T-helper 9 cell (primary cell): Measurements from ENCODE around the gene PTPRT.
"Not testable (repeated sequence)": the region's sequence is repeated elsewhere in the genome, so short reads cannot be mapped to it uniquely, and the experiment has no call there.

Experiments
- DNase-seq: peaks from one replicate; pipeline ENCODE4 v3.0.0-alpha.2; 2020

The PTPRT gene

DNA sequence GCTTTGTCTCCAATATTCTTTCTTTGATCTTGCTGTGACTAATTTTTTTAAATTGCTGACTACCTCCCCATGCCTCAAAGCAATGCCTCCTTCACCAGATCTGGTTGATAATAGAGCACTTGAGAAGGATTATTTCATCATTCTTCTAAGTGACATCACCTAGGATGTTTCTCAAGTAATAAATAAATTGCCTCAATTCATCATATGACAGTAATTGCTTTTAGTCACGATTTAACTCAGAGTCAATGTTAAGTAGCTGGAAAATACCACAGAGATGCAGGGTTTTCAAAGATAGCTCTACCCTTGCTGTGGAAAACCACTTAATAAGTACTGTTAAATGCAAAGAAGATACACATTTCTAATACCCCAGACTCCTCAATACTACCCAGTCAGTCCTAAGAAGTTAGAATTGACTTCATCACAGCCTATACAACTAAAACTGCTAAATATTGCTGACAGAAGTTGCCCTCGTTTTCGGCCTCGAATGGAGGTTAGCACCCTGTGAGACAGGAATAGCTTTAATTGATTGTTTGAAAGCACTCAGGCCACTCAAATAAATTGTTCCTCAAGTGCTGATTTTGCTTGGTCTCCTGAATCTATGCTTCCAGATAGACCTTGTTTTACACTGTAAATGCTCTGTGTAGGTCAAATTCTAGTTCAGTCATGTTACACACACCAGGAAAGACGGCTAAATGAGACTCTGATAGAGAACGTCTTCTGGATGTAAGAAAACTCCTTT, 931.0 kb downstream of the PTPRT start:
- no peak for DNase-seq

DNA sequence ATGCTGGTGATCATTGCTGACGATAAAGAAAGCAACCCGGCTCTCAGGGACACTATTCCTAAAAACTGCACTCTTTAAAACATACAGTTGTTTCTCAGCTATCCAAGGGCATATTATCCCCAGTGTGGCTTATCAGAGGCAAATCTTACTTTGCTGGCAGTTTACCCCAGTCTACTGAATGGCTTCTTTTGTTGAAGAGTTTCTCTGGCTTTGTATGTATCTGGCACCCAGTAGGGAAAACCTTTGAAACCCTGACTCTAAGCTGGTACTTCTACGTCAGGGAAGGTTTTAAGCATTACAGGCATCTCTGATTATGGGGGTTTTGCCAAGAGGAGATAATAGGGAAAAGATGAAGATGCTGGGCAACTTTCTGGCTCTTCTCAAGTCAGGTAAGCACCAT, 933.9 kb downstream of the PTPRT start:
- DNase-seq = no peak

DNA sequence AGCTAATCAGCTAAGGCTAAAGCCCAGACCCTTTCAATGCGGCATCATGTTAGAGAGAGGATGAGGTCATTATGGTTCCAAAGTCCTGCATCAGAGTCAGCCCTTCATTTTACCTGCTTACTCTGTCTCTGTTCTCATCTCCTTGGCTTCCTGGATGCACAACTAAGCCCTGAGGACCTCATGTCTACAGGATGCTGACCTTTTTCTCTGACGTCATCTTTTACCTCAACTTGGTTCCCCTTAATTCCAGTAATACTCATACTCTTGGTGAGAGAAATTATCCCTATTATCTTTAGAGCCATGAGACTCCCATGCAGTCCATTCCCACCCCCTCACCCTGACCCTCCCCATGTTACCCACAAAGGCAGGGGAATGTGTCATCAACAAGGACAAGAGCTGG, 935.0 kb downstream of the PTPRT start:
- DNase-seq = no peak

DNA sequence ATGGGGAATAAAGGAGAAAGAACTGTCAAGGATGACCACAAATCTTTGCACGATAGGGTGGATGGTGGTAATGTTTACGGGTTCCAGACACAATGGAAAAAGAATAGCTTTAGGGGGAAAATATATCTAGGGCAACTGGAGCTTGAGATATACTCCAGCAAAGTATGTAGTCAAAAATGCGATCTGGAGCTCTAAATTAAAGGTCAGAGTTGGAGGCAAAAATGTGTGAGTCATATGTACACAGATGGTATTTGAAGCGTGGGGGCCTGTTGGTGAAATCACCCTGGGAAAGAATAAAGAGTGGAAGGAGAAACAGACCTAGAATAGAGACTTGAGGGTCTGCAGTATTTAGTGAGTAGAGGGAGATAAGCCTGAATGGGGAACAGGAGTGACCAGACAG, 937.6 kb downstream of the PTPRT start:
- DNase-seq = no peak

DNA sequence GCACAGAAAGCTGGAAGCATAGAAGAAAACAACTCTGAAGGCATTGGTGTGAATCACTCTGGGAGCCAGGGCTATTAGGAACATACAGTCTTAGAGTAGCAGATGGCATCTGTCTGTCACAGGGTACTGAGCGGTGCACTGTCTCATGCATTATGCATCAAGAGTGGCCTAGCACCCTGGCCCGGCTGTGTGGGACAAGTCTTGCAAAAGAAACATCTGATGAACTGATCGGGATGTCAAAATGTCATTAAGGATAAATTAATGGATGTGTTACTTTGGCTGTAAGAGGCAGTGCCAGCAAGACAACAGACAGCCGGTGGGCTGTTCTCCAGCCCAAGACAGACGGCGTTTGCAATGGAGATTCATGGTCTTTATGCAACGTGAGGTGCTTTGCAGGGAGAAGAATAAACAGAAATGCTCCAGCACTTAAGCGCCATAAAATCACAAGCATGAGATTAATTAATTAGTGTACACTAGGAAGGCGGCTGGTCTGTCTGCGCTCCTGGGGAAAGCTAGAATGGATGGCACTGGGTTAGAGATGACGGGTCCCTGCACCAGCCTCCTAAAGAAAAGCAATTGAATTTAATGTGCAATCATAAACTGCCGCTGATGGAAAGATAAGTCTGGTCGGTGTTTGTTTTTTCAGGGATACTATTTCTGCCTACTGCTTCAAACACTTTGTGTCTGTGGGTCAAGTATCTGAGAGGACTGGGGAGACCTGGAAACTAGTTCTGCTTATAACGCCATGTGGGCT, 970.9 kb downstream of the PTPRT start:
- no peak for DNase-seq

DNA sequence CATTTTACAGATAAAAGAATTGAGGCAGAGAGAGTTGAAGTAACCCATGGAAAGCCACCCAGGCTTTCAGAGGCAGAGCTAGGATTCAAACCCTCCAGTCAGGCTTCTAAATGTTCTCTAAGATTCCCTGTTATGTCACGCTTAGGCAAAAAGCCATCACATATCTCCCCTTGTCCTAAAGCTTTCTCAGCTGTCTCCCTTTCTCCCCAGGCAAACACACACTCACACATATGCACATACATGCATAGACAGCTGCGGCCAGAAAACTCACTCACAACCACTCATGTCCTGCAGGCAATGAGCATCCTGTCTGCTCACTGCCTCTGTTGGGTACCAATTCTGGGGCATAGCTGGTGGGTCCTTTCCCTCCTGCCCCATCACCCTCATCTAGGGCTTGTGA, 975.6 kb downstream of the PTPRT start:
- no peak for DNase-seq

DNA sequence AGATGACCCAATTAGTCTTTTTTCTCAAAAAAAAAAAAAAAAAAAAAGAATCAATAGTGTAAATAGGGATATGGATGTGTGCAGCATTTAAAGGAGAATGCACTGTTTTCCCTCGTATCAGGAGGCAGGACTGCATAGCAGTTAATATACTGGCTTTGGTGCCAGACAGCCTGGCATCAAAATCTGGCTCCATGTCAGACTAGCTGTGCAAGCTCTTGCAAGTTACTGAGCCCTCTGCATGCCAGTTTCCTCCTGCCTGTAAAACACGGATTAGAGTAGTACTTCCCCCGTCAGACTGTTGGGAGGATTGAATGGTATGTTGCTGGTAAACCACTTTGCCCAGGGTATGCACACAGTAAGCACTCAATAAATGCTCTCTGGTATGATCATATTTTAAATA, 977.3 kb downstream of the PTPRT start:
- no peak for DNase-seq

DNA sequence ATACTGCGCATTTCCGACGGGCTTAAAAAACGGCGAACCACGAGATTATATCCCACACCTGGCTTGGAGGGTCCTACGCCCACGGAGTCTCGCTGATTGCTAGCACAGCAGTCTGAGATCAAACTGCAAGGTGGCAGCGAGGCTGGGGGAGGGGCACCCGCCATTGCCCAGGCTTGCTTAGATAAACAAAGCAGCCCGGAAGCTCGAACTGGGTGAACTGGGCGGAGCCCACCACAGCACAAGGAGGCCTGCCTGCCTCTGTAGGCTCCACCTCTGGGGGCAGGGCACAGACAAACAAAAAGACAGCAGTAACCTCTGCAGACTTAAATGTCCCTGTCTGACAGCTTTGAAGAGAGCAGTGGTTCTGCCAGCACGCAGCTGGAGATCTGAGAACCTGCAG, 983.1 kb downstream of the PTPRT start:
- DNase-seq = not testable (repeated sequence)

DNA sequence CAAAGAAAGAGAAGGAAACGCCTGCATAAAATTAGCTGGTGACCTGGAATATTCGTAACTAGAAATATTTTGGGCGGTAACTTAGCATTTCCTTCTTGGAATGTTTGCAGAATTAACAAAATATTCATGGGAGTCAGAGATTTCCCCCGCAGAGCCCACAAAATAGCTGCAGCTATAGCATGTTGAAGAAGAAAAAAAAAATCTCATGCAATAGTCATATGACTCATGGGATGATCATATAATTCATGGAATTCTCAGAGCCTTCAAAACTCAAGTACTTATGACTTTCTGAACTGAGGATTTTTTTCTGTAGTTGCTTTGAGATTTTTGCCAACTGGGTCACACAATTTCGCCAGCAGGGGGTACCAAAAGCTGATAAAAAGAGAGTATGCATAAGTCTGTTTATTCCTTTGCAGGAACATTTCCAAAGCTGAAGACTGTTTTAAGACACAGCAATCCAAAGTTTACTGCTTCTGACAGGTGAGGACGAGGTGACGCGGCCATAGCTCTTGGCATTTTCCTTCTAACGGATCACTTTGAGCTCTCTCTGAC, 985.5 kb downstream of the PTPRT start:
- no peak for DNase-seq

DNA sequence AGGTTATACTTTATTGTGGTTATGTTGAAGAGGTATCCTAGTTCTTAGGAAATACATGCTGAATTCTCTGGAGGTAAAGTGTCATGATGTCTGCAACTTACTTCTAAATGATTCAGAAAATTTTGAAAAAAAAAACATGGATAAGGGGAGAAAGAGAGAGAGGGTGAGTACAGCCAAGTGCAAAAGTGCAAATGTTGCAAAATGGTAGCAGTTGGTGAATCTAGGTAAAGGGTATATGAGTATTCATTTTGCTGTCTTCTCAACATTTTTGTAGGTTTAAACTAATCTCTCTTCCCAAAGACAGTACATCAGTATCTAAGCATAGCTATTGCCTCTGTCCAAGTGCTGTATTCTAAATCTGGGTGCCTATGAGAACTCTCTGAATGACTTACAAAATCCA, 992.1 kb downstream of the PTPRT start:
- no peak for DNase-seq

DNA sequence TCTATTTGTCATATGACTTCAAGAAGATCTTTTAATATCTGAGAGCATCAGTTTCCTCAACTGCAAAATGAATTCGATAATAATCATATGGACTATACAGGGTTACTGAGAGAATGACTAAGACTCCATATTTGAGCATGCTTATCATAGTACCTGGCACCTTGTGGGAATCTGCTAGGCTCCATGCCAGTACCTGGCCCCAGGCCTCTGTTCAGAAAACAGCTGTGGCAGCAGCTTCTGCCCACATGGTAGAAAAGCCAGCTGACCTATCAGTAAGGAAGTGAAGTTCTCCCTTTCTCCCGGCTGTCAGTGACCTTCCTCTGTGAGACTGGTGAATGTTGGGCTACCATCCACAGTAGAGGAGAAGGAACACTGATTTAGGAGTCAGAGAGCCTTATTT, 996.6 kb downstream of the PTPRT start:
- DNase-seq = no peak

DNA sequence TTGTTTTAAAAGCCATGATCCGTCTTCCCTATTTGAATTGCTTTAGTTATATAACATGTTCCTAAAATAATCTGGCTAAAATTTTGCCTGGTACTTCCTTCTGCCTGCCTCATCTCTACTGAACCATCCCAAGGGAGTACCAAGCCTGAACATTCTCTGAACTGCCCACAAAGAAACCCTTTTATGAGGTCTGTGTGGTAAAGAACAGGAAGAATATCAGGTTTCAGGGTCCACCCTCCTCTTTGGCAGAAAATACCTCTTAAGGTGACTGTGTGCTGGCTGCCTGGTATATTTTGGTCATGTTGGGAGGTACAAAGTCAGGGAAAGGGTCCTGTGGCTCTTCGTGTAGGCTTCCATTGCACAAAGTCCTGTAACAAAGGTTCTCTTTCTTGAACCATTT, 997.4 kb downstream of the PTPRT start:
- DNase-seq = no peak

DNA sequence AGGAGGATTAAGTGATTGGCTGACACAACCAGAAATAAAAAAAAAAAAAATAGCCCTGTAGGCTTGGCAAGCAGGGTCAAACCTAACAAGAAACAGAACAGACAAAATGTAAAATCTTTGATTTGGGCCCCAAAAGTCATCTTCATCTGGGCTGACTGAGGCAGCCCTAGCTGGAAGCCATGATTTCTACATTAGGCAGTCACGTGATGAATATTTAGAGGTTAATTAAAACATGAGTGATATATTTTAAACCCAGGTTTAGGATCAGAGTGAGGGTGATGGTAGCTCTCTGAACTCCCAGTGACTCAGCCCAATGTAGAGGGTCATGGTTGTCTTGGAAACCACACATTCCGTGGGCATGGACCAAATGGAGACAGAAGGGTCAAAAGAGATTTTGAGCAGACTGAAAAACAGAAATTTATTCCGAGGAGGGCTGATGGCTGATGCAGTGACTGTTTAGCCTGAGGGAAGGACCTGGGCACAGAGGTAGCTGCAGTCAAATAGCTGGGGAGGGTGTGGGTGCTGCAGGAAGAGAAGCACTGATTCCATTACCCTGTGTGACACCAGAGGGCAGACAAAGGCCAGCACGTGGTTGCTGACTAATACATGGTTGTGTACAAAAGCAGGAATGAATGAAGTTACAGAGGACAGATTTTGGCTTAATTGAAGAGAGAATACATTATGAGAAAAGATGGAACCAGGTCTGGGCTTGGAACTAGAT, 998.4 kb downstream of the PTPRT start:
- DNase-seq = no peak

DNA sequence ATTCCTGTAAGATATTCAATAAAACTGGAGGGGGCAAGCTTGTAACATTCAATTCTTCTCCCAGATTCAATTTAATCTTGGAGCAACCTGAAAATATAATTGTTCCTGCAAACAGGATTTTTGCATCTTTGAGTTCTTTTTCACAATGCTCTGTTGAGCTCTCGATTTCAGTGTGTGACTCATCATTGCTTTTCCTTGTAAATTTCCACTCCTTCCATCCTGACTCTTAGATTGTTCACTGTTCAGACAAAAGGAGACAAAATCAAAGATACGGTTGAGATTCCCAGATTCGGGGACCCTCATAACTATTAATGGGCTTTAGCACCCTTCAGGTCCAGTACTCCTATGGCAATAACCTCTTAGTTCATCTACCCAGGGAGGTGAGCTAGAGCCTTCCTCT, 999.6 kb downstream of the PTPRT start:
- no peak for DNase-seq

DNA sequence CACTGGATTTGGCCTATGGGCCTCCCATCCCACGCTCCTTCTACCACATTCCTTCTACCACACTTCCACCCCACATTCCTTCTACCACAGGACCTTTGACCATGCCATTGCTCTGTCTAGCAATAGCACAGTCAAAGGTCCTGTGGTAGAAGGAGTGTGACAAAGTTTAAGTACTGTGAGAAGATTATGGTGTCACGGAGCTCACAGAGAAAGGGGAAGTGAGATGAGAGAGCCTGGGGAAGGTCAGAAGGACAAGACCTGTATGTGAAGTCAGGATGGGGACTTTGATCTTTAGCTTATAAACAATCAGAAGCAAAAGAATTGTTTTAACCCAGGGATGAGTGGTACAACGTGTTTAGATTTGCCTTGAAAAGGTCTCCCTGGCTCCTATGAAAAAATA, 1003.4 kb downstream of the PTPRT start:
- DNase-seq = no peak

DNA sequence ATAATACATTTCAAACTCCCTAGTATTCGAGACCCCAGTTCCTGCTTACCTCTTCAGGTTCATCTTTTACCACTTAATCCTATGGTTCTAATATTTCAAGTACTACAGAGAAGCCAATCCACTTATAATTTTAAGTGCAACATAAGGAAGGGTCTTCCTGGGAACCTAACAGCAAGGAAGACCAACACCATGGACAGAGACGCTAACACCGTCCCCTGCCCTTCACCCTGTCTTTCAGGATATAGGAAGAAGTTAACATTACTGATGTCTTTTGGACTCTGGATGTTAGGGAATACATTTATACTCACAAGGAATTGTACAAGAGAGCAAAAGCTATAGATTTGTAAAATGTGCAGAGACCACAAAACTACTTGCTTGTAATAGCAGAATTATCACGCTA, 1006.6 kb downstream of the PTPRT start:
- DNase-seq = no peak

DNA sequence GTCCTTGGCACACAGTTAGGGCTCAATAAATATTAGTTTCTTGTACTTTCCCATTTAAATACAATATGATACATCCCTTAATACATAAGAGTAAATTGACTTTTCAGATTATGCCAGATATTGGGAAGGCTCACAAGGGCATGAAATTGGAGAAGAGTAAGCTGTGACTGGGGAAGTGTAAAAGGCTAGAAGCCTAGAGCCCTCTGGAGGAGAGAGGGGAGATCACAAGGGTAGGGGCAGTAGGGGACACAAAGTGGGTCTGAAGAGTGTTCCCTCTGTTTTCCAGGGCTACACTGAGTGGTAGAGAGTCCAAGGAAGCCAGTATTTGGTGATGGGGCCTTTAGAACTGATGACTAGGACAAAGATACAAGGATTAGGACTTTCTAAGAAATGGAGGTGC, 1008.6 kb downstream of the PTPRT start:
- no peak for DNase-seq

DNA sequence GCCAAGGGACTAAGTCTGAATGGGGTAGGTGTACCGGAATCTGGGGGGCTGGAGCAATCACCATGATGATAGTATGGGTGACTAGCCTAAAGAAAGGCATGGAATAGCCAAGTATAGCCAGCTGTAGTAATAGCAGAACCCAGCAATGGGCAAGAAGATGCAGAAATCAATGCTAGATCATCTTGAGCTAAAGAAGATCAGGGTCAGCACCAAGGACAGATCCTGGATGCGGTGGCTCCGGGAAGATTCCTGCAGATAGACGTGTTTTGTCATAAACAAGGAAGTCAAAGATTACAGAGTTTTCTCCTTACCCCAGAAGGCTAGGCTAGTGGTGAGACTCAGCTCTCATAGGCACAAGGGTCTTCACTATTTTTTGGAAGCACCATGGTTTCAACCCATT, 1009.9 kb downstream of the PTPRT start:
- DNase-seq = no peak

DNA sequence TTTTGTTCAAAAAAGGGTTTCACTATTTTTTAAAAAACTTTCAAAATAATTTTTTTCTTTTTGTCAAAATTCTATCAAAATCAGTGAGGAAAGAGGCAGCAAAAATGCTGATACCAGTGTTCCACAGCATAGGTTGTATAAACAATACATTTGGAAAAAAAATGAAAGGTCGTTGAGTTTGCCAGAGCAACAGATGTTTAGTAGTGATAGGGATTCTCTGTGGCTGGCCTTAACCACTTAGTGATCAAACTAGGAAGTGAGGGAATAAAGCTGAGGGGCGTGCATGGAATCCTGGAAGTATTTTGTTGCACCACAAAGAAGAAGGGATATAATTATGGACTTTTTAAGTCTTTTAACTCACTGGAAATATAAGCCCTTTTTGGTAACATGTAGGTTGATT, 1016.3 kb downstream of the PTPRT start:
- no peak for DNase-seq

DNA sequence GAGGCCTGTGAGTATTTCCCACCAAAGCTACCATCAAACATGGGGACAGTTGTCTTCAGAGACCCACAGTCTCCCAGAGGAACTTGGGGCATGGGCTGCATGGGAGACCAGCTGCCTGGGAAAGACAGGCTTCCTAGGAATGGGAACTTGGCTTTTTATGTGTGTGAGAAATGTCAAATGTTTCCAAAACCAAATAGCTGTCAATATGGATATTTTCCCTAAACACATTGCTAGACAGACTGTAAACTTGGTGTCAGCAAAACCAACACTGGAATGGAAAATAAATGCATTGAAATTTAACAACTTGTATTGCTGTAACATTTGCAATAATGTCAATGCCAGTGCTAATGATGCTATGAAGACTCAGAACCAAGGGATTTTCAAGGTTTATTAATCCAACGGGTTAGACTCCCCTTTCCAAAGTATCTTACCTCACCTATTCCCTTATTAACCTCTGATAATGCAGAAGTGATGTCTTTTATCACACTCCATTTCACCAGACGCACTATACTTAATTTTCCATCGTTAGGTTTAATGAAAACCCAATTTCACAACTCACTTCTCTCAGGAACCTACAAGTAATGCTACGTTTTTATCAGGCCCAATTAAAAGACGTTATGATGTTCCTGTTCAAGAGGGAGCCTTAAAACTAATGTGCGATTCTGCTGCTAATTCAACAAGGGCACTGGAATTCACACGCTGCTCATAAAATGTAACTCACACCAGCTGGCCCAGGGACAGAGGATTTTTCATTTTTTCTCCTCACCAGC, 1025.4 kb downstream of the PTPRT start:
- no peak for DNase-seq

DNA sequence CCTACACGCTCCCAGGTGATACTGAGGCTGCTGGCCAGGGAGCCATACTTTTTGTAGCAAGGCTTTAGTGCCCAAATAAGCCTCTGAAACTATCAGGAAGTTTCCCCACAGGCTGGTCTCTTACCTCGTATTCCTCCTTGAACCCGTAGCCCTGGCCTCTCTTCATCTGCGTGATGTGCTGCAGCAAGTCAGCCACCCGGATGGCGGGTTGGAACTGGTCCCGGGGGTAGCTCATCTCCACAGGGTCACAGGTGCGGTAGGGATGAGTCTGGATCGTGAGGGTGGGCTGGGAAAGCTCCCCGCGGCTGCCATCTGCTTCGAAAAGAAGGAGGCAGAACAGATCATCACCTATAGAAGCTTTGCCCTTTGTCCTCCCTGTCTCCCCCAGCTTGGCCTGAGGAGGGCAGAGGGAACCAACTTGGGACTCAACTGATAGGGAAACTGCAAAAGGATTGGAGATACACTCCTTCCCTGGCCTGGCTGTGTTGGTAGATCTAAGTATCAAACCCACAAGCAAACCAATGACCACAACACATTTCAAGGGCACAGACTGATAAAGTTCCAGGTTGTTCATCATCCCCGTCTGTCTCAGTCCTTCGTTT, 1028.4 kb downstream of the PTPRT start:
- DNase-seq = no peak

DNA sequence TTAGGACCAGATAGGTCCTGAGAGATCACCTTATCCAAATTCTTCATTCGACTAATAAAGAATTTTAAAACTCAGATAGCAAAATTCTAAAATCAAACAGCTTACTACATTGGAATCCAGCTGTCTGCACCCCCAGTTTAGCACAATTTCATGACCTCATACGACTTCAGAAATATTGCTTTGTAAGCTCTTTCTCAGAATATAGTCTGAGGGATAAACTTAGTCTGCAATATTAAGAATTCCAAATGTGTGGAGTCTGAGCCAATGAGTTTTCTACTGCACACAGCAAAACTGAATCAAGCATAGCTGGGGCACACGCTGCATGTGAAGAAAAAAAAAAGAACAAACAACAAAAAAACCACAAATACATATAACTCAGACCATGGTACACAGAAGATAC, 1029.9 kb downstream of the PTPRT start:
- no peak for DNase-seq
